NCI-H1694 treated with DMSO at 0.1 percent for 48 hours (cell line): Measurements from ENCODE around the gene PLEKHO2.

ENCODE experiments used
- DNase-seq: peaks from one replicate; lab custom pipeline; 2025; lab: John Stamatoyannopoulos, UW

Gene PLEKHO2

DNA sequence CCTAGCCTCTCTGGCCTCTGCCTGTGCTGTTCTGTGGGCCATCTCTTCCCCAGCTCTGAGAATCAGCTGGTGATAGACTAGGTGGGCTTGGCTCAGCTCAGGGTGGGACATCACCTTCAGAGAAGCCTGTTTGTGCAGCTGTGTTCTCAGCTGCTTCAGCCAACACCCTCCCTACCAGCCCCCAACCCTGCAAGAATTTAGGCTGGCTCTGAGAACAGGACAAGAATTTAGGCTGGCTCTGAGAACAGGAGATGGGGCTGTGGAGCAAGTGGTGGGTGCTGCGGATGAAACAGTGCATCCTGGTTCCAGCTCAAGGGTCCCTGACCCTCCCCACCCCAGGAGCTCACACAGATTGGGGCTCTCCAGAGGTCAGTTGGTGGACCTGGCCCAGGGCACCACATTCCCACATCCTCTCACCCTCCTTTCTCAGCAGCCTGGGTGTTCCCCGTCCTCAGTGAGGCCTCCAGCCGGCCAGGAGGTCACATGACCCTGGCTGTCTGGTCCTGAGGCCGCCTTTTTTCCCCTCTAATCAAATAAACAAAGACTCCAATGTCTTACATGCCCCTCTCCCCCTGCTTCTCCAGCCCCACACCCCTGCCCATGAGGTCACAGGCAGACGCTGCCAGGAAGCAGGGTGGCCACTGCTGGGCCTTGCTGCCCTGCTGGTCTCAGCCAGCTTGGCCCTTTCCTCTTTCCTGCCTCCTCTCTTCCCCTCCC lies 14.9 kb downstream of the PLEKHO2 start:
- DNase-seq: no peak

GRCh38 chr15:64857421-64857820 lies 15.7 kb downstream of the PLEKHO2 start:
- no peak for DNase-seq

DNA sequence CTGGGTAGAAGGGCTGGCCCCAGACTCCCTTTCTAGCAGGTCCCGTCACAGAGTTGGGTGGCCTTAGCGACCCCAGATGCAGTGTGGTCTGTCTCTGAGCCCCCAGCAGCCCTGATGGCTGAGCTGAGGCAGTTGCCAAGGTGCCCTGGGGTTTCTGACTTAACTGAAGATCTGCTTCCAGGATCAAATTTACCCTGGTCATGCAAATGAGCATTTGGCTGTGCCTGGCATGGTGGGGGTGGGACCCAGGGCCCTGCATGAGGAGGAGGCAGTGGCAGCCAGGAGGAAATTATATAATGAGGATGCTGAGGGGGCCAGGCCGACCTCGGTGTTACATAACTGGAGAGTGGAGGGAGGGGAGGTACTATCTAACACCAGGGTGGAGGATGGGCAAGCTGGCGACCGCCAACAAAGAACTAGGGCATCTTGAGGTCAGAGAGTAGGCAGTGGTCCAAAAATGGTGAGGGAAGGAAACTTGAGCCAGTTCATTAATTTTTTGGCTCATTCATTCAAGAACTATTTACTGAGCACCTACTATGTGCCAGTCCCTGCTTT lies 16.4 kb downstream of the PLEKHO2 start:
- no peak for DNase-seq

GRCh38 chr15:64859226-64859625 lies 17.5 kb downstream of the PLEKHO2 start:
- no peak for DNase-seq

GRCh38 chr15:64861331-64861730 lies 19.6 kb downstream of the PLEKHO2 start:
- no peak for DNase-seq

GRCh38 chr15:64861960-64862359 lies 20.2 kb downstream of the PLEKHO2 start:
- no peak for DNase-seq

- no peak for DNase-seq
These were observed 20.7 kb downstream of the PLEKHO2 start for GRCh38 chr15:64862408-64862807.

DNA sequence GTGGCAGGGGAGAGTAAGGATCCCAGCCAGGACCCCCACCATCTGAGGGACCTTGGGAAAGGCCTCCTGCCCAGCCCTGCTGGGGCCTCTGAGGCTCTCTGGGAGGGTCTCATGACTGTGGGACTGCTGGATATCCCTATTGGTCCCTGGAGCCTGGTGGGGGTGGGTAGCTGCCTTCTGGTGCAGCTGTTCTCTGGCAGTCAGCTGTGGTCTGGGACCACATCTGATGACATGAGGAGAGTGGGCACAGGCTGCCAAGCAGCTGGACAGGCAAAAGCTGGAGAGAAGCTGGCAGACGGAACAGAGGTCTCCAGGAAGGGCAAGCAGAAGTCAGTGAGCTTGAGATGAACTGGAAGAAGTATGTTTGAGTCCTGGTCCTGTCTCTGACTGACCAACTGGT lies 22.4 kb downstream of the PLEKHO2 start:
- DNase-seq: no peak

DNA sequence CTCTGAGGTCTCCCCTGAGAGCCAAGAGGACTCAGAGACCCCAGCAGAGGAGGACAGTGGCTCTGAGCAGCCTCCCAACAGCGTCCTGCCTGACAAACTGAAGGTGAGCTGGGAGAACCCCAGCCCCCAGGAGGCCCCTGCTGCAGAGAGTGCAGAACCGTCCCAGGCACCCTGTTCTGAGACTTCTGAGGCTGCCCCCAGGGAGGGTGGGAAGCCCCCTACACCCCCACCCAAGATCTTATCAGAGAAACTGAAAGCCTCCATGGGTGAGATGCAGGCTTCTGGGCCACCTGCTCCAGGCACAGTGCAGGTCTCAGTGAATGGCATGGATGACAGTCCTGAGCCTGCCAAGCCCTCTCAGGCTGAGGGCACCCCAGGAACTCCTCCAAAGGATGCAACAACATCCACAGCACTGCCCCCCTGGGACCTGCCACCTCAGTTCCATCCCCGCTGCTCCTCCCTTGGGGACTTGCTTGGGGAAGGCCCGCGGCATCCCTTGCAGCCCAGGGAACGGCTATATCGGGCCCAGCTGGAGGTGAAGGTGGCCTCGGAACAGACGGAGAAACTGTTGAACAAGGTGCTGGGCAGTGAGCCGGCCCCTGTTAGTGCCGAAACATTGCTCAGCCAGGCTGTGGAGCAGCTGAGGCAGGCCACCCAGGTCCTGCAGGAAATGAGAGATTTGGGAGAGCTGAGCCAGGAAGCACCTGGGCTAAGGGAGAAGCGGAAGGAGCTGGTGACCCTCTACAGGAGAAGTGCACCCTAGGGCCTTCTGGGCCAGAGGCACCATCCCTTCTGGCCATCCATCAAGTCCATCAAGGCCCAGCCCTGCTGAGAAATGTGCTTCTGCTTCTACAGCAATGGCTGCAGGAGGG lies 23.6 kb downstream of the PLEKHO2 start:
- DNase-seq: no peak

GRCh38 chr15:64865998-64866520 lies 24.3 kb downstream of the PLEKHO2 start:
- no peak for DNase-seq

DNA sequence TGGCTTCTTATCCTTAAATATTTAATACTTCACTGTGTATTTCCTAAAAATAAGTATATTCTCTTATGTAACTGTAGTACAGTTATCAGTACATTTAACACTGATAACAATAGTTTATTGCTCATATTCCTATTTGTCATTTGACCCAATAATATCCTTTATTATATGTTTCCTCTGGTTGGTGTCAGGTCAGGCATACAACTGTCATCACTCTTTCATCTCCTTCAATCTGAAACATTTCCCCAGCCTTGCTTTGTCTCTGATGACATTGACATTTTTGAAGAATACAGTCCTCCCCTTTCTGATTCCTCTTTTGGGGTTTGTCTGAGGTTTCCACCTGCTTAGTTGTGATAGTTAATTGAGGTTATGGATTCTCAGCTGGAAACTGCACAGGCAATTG lies 27.8 kb downstream of the PLEKHO2 start:
- no peak for DNase-seq

DNA sequence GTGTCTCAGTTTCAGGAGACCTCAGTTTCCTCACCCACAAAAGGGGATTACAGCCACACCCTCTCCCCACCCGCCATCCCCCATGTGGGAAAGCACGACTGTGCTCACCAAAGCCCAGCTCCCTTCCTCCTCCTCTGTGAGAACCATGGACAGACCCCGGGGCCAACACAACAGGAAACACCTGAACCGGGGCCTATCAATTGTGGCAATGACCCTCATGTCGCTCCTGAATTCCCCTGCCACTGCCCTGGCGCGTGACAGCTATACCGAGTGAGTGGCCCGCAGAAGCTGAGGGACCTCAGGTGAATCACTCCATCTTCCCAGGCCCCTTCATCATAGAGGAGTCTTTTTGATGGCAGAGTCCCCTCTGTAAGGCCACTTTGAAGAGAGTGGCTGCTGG lies 28.6 kb downstream of the PLEKHO2 start:
- no peak for DNase-seq

- no peak for DNase-seq
These were observed 34.0 kb downstream of the PLEKHO2 start for GRCh38 chr15:64875641-64876223.

DNA sequence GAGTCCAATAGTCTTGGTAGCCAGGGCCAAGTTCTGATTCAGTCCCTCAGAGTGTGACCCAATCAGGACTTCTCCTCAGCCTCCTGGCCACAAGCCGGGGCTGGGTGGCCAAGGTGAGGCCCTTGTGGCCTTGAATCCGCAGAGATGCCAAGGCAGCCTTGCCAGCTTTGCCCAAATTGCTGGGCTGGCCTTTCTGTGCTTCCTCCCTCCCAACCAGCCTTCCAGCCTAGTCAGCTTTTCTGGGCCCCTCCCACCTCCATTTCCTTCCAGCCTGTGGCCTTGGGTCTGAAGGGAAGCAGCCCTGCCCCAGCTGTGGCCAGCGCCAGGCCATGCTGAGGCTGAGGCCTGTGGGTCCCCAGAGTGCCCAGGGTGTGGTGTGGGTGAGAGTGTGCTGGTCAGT lies 35.7 kb downstream of the PLEKHO2 start:
- no peak for DNase-seq

DNA sequence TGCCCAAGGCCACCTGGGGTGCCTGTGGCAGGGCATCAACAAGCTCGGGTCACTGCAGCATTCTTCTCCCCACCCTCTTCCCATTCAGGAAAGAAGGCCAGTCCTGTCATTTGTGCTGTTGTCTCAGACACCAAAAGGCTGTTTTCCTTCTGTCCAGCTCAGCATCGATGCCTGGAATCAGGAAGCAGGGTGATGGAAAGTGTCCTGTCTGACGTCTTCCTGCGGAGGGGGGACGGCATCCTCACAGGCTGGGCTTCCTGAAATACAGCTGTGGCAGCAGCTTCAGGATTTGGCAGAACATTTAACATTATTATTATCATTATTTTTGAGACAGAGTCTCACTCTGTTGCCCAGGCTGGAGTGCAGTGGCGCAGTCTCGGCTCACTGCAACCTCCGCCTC lies 37.0 kb downstream of the PLEKHO2 start:
- no peak for DNase-seq

DNA sequence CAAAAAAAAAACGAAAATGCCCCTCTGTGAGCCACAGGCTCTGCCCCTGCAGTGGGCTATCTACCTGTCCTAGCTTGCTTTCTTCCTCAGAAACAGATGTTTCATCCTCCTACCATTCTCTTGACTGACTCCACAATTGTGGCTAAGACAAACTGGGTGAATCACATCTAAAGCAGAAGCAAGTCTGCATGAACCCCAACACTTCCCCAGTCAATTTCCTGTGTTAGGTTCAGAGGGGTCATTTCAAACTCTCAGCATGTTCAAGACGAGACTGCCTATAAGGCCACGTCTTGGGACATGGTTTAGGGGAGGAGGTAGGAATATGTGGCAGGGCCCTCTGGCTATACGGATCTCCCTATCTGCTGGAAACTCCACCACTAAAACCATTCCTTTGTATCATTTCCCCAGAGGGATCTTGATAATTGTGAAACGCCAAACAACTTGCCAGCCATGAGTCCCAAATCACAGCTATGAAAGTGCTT lies 41.4 kb downstream of the PLEKHO2 start:
- DNase-seq: no peak

- DNase-seq: peak; percentile 1
These were observed 42.3 kb downstream of the PLEKHO2 start for GRCh38 chr15:64883997-64884511.

DNA sequence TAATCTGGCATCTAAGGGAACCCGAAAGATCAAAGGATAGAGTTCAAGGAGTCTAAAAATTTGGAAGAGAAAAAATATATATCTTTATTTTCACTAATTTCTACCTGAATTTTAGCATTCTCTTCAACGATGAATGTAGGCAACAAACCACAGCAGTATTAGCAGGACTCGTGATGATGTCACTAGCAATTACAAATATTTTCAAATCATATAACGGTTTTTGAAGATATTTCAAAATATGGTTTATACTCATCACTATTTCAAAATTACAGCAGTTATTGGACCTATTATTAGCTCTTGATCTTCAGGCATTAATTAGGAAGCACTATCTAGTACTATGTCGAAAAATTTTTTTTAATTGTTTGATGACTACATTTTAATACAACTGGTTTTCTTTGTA lies 43.0 kb downstream of the PLEKHO2 start:
- no peak for DNase-seq

GRCh38 chr15:64888336-64888735 lies 46.6 kb downstream of the PLEKHO2 start:
- DNase-seq: no peak

GRCh38 chr15:64891561-64891960 lies 49.8 kb downstream of the PLEKHO2 start:
- no peak for DNase-seq

DNA sequence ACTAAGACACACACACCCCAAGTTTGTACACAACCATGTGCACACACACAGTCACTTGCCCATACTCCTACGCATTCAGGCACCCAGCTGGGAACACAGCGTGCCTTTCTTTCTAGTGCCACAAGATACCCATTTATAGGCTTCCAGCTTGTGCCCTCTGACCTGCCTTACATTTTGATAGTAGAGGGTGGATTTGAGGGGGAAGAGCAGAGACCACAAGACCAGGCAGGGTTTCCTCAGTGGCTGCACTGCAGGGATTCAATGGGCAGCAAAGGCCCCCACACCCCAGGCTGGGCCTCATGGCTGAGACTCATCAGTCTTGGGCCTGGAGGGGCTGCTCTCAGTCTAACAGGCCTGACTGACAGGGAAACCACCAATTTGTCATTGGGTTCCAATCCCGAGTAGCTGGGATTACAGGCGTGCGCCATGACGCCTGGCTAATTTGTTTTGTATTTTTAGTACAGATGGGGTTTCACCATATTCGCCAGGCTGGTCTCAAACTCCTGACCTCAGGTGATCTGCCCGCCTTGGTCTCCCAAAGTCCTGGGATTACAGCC lies 51.2 kb downstream of the PLEKHO2 start:
- DNase-seq: no peak
